IMR-90 (cell line): ENCODE results near the gene TSPAN1. TPM values are rescaled to one million over a fixed set of nuclear protein-coding genes. Genes with fewer than 3 reads are reported as not detected.

Source experiments
- ATAC-seq: fragments of 200-7000 bp; cut with Tn5 transposase; 2 replicates; pipeline ENCODE4 v1.9.1; 2020; ENCODE audit warnings: low read depth, mild to moderate bottlenecking, moderate library complexity
- BruUV-seq: library from RNA; stranded (reverse); fragments of 400-500 nt; replicated peaks from 2 replicates; lab custom pipeline; 2021; lab: Mats Ljungman, UMichigan
- CTCF ChIA-PET: fragments of 300-600 bp; formaldehyde crosslinking; extraction: SDS; loops from one replicate; lab custom pipeline; 2021; ENCODE audit warnings: antibody characterized with exemption; lab: Yijun Ruan, JAX
- POLR2A ChIA-PET: fragments of 300-600 bp; sonication (Branson Sonifier 250); formaldehyde crosslinking; loops from one replicate; lab custom pipeline; 2022; ENCODE audit warnings: antibody characterized with exemption; ENCODE audit not compliant: unreplicated experiment; lab: Charles Lee
- DNase-seq: peaks from one replicate; pipeline ENCODE4 v3.0.0; 2013
- H2AFZ ChIP-seq: replicated peaks from 2 replicates; pipeline ENCODE3; 2013; ENCODE audit warnings: low read length, mild to moderate bottlenecking; ENCODE audit not compliant: poor library complexity
- H2AK5ac ChIP-seq: 2 replicates; pipeline ENCODE4 v1.6.1; 2013; ENCODE audit warnings: low read depth, low read length, inconsistent platforms
- H2AK9ac ChIP-seq: replicated peaks from 2 replicates; pipeline ENCODE3; 2013; ENCODE audit warnings: mild to moderate bottlenecking, low read depth, low read length, moderate library complexity; ENCODE audit not compliant: poor library complexity
- H2BK120ac ChIP-seq: 2 replicates; pipeline ENCODE4 v1.6.1; 2013; ENCODE audit warnings: low read depth, low read length, inconsistent platforms
- H2BK15ac ChIP-seq: 3 replicates; pipeline ENCODE4 v1.6.1; 2013; ENCODE audit warnings: low read depth, low read length, inconsistent platforms
- H2BK20ac ChIP-seq: 2 replicates; pipeline ENCODE4 v1.6.1; 2013; ENCODE audit warnings: low read depth, mild to moderate bottlenecking, inconsistent platforms, low read length, moderate library complexity
- H2BK5ac ChIP-seq: 2 replicates; pipeline ENCODE4 v1.6.1; 2013; ENCODE audit warnings: mild to moderate bottlenecking, low read depth, low read length, inconsistent platforms; ENCODE audit not compliant: poor library complexity, severe bottlenecking
- H3K14ac ChIP-seq: replicated peaks from 2 replicates; pipeline ENCODE4 v1.6.1; 2013; ENCODE audit warnings: low read depth, low read length, inconsistent platforms
- H3K18ac ChIP-seq: 2 replicates; pipeline ENCODE4 v1.6.1; 2013; ENCODE audit warnings: low read depth, low read length, control low read depth
- H3K23ac ChIP-seq: 2 replicates; pipeline ENCODE4 v1.6.1; 2013; ENCODE audit warnings: low read depth, low read length, inconsistent platforms
- H3K27ac ChIP-seq: 2 replicates; pipeline ENCODE4 v1.5.1; 2013; ENCODE audit warnings: mild to moderate bottlenecking, control low read depth, low read length; ENCODE audit not compliant: insufficient read depth
- H3K27me3 ChIP-seq: 2 replicates; pipeline ENCODE4 v1.6.1; 2013; ENCODE audit warnings: low read length; ENCODE audit not compliant: control insufficient read depth, insufficient read depth
- H3K36me3 ChIP-seq: 2 replicates; pipeline ENCODE4 v1.6.1; 2013; ENCODE audit warnings: low read length, mixed read lengths; ENCODE audit not compliant: control insufficient read depth, insufficient read depth
- H3K4ac ChIP-seq: 2 replicates; pipeline ENCODE4 v1.6.1; 2013; ENCODE audit warnings: low read depth, low read length, inconsistent platforms
- H3K4me1 ChIP-seq: 2 replicates; pipeline ENCODE4 v1.6.1; 2013; ENCODE audit warnings: low read length, mixed read lengths; ENCODE audit not compliant: control insufficient read depth, insufficient read depth
- H3K4me2 ChIP-seq: 2 replicates; pipeline ENCODE4 v1.6.1; 2013; ENCODE audit warnings: low read depth, mild to moderate bottlenecking, control low read depth, low read length, moderate library complexity
- H3K4me3 ChIP-seq: 2 replicates; pipeline ENCODE4 v1.5.1; 2013; ENCODE audit warnings: low read depth, mild to moderate bottlenecking, control low read depth, low read length, moderate library complexity; ENCODE audit not compliant: insufficient read depth
- H3K56ac ChIP-seq: 2 replicates; pipeline ENCODE4 v1.6.1; 2013; ENCODE audit warnings: low read length, inconsistent platforms; ENCODE audit not compliant: insufficient read depth; ENCODE audit errors: extremely low read depth
- H3K79me1 ChIP-seq, 2 experiments: 2 replicates each; pipeline ENCODE4 v1.6.1; 2013; ENCODE audit warnings: low read length in 2 of 2, inconsistent platforms in 1 of 2, low read depth in 1 of 2
- H3K9ac ChIP-seq: 2 replicates; pipeline ENCODE4 v1.6.1; 2013; ENCODE audit warnings: low read depth, low read length, control low read depth
- H3K9me1 ChIP-seq: 2 replicates; pipeline ENCODE4 v1.6.1; 2013; ENCODE audit warnings: low read length, inconsistent platforms; ENCODE audit not compliant: insufficient read depth
- H3K9me3 ChIP-seq: 2 replicates; pipeline ENCODE4 v1.6.1; 2013; ENCODE audit warnings: low read length; ENCODE audit not compliant: control insufficient read depth, insufficient read depth
- H4K20me1 ChIP-seq: 2 replicates; pipeline ENCODE4 v1.6.1; 2013; ENCODE audit warnings: low read length, inconsistent platforms; ENCODE audit not compliant: insufficient read depth
- H4K5ac ChIP-seq: 2 replicates; pipeline ENCODE4 v1.6.1; 2013; ENCODE audit warnings: mild to moderate bottlenecking, low read depth, low read length, control low read depth
- H4K8ac ChIP-seq, 2 experiments: 2 replicates each; pipeline ENCODE4 v1.6.1; 2013; ENCODE audit warnings: low read depth in 2 of 2, low read length in 2 of 2, control low read depth in 1 of 2, inconsistent platforms in 1 of 2
- H4K91ac ChIP-seq: 2 replicates; pipeline ENCODE4 v1.6.1; 2013; ENCODE audit warnings: low read depth, low read length, inconsistent platforms; ENCODE audit not compliant: insufficient read depth
- CEBPB ChIP-seq: IDR thresholded peaks from 2 replicates; pipeline ENCODE4 v1.6.1; 2012; ENCODE audit warnings: low read depth, low read length, improper control_type of control experiment
- FOS ChIP-seq: fragments of 150-350 bp; IDR thresholded peaks from 2 replicates; pipeline ENCODE4 v1.6.1; 2016; ENCODE audit warnings: low read depth, low read length
- NFE2L2 ChIP-seq: fragments of 150-350 bp; IDR thresholded peaks from 2 replicates; pipeline ENCODE4 v1.6.1; 2016; ENCODE audit warnings: low read depth, mild to moderate bottlenecking, low read length
- POLR2A ChIP-seq: IDR thresholded peaks from 2 replicates; pipeline ENCODE4 v1.6.1; 2012; ENCODE audit warnings: mild to moderate bottlenecking, low read depth, low read length
- RAD21 ChIP-seq: IDR thresholded peaks from 2 replicates; pipeline ENCODE4 v1.6.1; 2012; ENCODE audit warnings: low read length, improper control_type of control experiment
- SMC3 ChIP-seq: fragments of 150-350 bp; IDR thresholded peaks from 2 replicates; pipeline ENCODE4 v1.6.1; 2016; ENCODE audit warnings: low read depth, mild to moderate bottlenecking, antibody characterized with exemption, low read length, moderate library complexity
- WGBS, 2 experiments: methylation state at CpG; one replicate each; pipeline versions ENCODE4 v1.1.5 to v1.1.7; 2013; ENCODE audit warnings: missing lambda C conversion rate in 2 of 2; ENCODE audit not compliant: insufficient read length in 1 of 2; ENCODE audit errors: extremely low coverage in 2 of 2; 5-methylcytosine and 5-hydroxymethylcytosine counted together
- dilution Hi-C: fragments of 300-500 bp; cut with HindIII; formaldehyde crosslinking; loops from one replicate; pipeline ENCODE4 v1.14.3; 2018; ENCODE audit warnings: low sequenced_read_pairs; ENCODE audit not compliant: unreplicated experiment
- in situ Hi-C: fragments of 300-500 bp; cut with MboI; formaldehyde crosslinking; loops from 3 replicates; pipeline ENCODE4 v1.14.3; 2019; ENCODE audit warnings: low sequenced_read_pairs, inconsistent platforms, mixed read lengths
- intact Hi-C: fragments of 100-400 bp; cut with micrococcal nuclease; formaldehyde crosslinking; loops from 2 replicates; pipeline ENCODE4 v1.10.0; 2022
- polyA plus RNA-seq, 3 experiments: library from polyadenylated mRNA; depleted of rRNA; stranded (reverse); fragments of >200 nt; gene quantifications; 2 replicates each; pipeline ENCODE4 v1.2.3, GENCODE V29; 2012; ENCODE audit warnings: low replicate concordance in 1 of 3
- total RNA-seq: library from RNA; depleted of rRNA; stranded (reverse); fragments of >200 nt; gene quantifications from 2 replicates; pipeline ENCODE4 v1.2.3, GENCODE V29; 2012
- TF ChIP-seq, protein P1 (sequence below): fragments of 150-350 bp; IDR thresholded peaks from 2 replicates; pipeline ENCODE4 v1.6.1; 2017; ENCODE audit warnings: mild to moderate bottlenecking, antibody characterized with exemption, low read length, low read depth

Gene TSPAN1
- total and polyA plus RNA-seq, 2 of the 4 experiments (the other 2 are of a cell fraction) = 0.18 to 0.82 TPM

DNA sequence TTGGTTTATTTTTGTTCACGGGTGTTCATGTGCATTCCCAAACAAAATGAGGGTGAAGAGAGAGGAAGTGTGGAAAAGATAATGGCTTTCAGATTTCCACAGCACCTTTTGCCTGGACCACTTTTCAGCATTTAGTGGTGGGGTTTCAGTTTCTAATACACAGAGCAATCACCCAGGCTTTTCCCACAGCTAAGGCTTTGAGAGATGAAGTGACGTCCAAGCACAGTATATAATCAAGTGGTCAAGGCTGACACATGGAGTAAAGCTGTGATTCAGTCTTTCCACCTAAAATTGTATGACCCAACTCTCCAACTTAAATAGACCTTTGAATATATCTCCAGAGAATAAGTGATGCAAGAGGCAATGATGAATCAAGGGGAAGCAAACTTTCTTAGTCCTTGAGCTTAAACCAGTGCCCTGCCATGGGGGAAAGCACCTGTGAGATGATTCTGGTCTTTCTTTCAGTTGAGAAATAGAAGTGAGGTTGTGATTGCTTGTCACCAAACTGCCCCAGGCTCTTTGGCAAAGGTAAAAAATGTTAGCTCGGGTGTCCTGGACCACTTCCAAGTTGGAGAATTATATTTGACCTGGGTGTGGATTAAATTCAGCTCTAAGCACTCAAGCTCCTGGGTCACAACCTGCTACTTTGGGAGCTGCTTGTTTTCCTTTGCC lies 40.1 kb upstream of the TSPAN1 start:
- peaks cover 8% of the 10 kb centered on the region for H3K4me1 ChIP-seq
- no peaks in the 10 kb centered on the region for H3K9me3 ChIP-seq
- H3K27me3 ChIP-seq = no peaks in the 10 kb centered on the region
- intact Hi-C loops (no loop called here), in situ Hi-C loops (no loop called here), dilution Hi-C loops (no loop called here)
- H2AK9ac ChIP-seq = no peak overlapping the region
- H3K27ac ChIP-seq = no peak overlapping the region
- ATAC-seq (no peak), DNase-seq (peak; percentile 95)
- no peak overlapping the region for H3K9ac ChIP-seq
- H2BK20ac ChIP-seq = no peak overlapping the region
- H2AK5ac ChIP-seq = no peak overlapping the region
- peak overlapping the region; percentile 33; the same call in 1 of the 2 replicates for H3K4me2 ChIP-seq
- H3K36me3 ChIP-seq = no peaks in the 10 kb centered on the region
- no peak overlapping the region for H4K5ac ChIP-seq
- H4K20me1 ChIP-seq = peaks cover 3% of the 10 kb centered on the region; the same call in 1 of the 2 replicates
- 0 out of 2 replicates have a peak overlapping the region, but pooled peaks have one; percentile 1 for H2BK120ac ChIP-seq
- no peak overlapping the region for H4K91ac ChIP-seq
- H4K8ac ChIP-seq = 0 out of 4 replicates have a peak overlapping the region, but pooled peaks of 1 of the 2 experiments have one; percentile 17
- H3K18ac ChIP-seq = no peak overlapping the region
- CTCF ChIA-PET = interaction anchor here (0.6 kb wide), 2 partner anchors 402 to 640 kb away, joined by 3 to 4 read pairs; no protein-coding TSS in a partner anchor
- H2BK15ac ChIP-seq = no peak overlapping the region
- H3K4ac ChIP-seq = no peak overlapping the region
- H3K14ac ChIP-seq = no peak overlapping the region
- no peak overlapping the region for H3K23ac ChIP-seq
- WGBS, 2 experiments = no CpG with 5 or more reads among the region's 3 CpGs
- H3K79me1 ChIP-seq = peaks cover 0 to 10% of the 10 kb centered on the region in 2 experiments; a peak in 1 of 4 replicates
- BruUV-seq = no TSS peak
- POLR2A ChIA-PET = no interaction called here
- H2AFZ ChIP-seq = no peak overlapping the region
- no peak overlapping the region for H3K56ac ChIP-seq
- no peak overlapping the region for H3K4me3 ChIP-seq
- TF ChIP-seq NFE2L2 = no peak
- TF ChIP-seq POLR2A = peak; percentile 36; the same call in 1 of the 2 replicates
- TF ChIP-seq RAD21 = no peak
- TF ChIP-seq SMC3 = no peak
- peak; percentile 96 for TF ChIP-seq CEBPB
- TF ChIP-seq FOS = peak; percentile 55
- TF ChIP-seq, protein P1, sequence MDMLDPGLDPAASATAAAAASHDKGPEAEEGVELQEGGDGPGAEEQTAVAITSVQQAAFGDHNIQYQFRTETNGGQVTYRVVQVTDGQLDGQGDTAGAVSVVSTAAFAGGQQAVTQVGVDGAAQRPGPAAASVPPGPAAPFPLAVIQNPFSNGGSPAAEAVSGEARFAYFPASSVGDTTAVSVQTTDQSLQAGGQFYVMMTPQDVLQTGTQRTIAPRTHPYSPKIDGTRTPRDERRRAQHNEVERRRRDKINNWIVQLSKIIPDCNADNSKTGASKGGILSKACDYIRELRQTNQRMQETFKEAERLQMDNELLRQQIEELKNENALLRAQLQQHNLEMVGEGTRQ = no peak
- H2BK5ac ChIP-seq = no peak overlapping the region
- H3K9me1 ChIP-seq = 0 out of 2 replicates have a peak, but pooled peaks cover 4% of the 10 kb centered on the region
